Nephron (organoid): ENCODE measurements around the gene ARAP3.

Experiments
- H3K27ac Mint-ChIP-seq, 3 experiments: 2 replicates each; pipeline ENCODE4 v1.8.0; 2020; ENCODE audit warnings: mixed read lengths in 3 of 3, mild to moderate bottlenecking in 2 of 3, moderate library complexity in 1 of 3
- H3K27me3 Mint-ChIP-seq: 2 replicates; pipeline ENCODE4 v1.8.0; 2021; ENCODE audit warnings: low read depth, mild to moderate bottlenecking, moderate library complexity, mixed read lengths
- H3K36me3 Mint-ChIP-seq: 2 replicates; pipeline ENCODE4 v1.8.0; 2020; ENCODE audit warnings: low read depth, mixed read lengths
- H3K4me1 Mint-ChIP-seq: 2 replicates; pipeline ENCODE4 v1.8.0; 2020; ENCODE audit warnings: mixed read lengths
- H3K4me3 Mint-ChIP-seq, 3 experiments: 2 replicates each; pipeline ENCODE4 v1.8.0; 2020; ENCODE audit warnings: mild to moderate bottlenecking in 3 of 3, mixed read lengths in 3 of 3, moderate library complexity in 2 of 3
- H3K9me3 Mint-ChIP-seq: 2 replicates; pipeline ENCODE4 v1.8.0; 2020; ENCODE audit warnings: mixed read lengths
- CTCF ChIP-seq, 3 experiments: fragments of 200-600 bp; sonication (generic); IDR thresholded peaks; one replicate each; pipeline ENCODE4 v1.5.0; 2021; ENCODE audit warnings: antibody characterized with exemption in 3 of 3; ENCODE audit not compliant: unreplicated experiment in 3 of 3

The ARAP3 gene

GRCh38 chr5:141605523-141606277, 76.3 kb downstream of the ARAP3 start:
- Mint-ChIP-seq H3K4me3 (no peak overlapping the region), H3K4me1 (peaks cover 6% of the 10 kb centered on the region), H3K27me3 (no peaks in the 10 kb centered on the region), H3K36me3 (peaks cover 3% of the 10 kb centered on the region), H3K9me3 (no peaks in the 10 kb centered on the region), H3K27ac (peak overlapping the region in 2 of 3 experiments; percentile 37 to 39)
- TF ChIP-seq CTCF (IDR thresholded peaks at IDR 0.05; ENCODE audit: unreplicated experiment in 3 of 3), result no peak

DNA sequence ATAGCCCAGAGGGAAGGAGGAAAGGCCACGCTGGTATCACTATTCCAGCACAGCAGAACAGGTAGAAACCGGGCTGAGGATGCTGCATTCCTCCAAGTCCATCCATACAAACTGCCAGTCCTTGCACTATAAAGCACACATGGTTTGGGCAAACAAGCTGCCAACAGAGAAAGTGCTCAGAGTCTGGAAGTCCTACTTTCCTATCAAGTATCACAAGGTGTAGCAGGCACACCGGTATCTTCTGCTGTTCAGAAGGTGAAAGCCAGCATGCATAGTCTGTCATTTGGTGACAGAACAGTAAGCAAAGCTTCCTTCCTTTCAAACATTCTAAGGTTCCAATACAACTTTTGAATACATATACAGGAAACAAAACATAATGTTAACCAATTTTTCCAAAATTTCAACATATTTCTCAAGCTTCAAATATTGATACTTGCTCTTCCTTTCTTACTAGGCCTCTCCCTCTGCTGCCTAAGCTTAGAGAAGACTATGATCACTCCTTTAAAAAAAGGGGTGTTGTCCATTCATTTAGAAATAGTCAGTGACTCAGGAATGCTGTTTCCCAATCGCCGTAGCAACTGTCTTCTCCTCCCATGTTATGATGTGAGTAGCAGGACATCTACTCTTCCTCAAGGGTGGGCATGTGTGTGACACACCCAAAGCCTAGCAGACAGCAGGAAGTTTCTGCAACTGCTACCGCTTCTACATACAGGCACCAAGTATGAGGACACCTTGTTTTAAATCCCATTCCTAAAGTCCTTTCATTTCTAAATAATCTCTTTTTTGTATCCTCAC, 77.9 kb downstream of the ARAP3 start:
- no peak for TF ChIP-seq CTCF (IDR thresholded peaks at IDR 0.05; ENCODE audit: unreplicated experiment in 3 of 3)
- Mint-ChIP-seq H3K27me3 (no peaks in the 10 kb centered on the region), H3K4me1 (peaks cover 6% of the 10 kb centered on the region), H3K9me3 (no peaks in the 10 kb centered on the region), H3K27ac (no peak overlapping the region), H3K36me3 (no peaks in the 10 kb centered on the region), H3K4me3 (no peak overlapping the region)
